H1 (cell line): Measurements from ENCODE around the gene PRADC1. TPM values are rescaled to one million over a fixed set of nuclear protein-coding genes. Genes with fewer than 3 reads are reported as not detected.

ENCODE experiments used
- CTCF ChIA-PET: fragments of 300-600 bp; sonication (Branson Sonifier 250); formaldehyde crosslinking; loops from one replicate; lab custom pipeline; 2021; ENCODE audit not compliant: partially characterized antibody; lab: Charles Lee
- POLR2A ChIA-PET: fragments of 300-600 bp; sonication (Branson Sonifier 250); formaldehyde crosslinking; loops from one replicate; lab custom pipeline; 2021; ENCODE audit warnings: inconsistent platforms; ENCODE audit not compliant: partially characterized antibody; lab: Charles Lee
- DNase-seq, 2 experiments: peaks; one replicate each; pipeline versions ENCODE4 v3.0.0 to v3.0.0-alpha.2; 2010 to 2022; ENCODE audit warnings: low spot score in 2 of 2, low read depth in 1 of 2, mixed read lengths in 1 of 2
- FAIRE-seq: peaks from 2 replicates; lab custom pipeline; 2011; peaks lifted over from hg19 to GRCh38; lab: Jason Lieb, UNC
- H2AFZ ChIP-seq: 2 replicates; pipeline ENCODE4 v1.8.1; 2012; ENCODE audit warnings: low read length, inconsistent platforms
- H2AK5ac ChIP-seq: 2 replicates; pipeline ENCODE4 v1.6.1; 2013; ENCODE audit warnings: low read depth, low read length
- H2BK120ac ChIP-seq: replicated peaks from 2 replicates; pipeline ENCODE3; 2013; ENCODE audit warnings: low read depth, low read length, inconsistent platforms
- H2BK12ac ChIP-seq: 2 replicates; pipeline ENCODE4 v1.6.1; 2013; ENCODE audit warnings: low read depth, low read length
- H2BK15ac ChIP-seq: 2 replicates; pipeline ENCODE4 v1.6.1; 2013; ENCODE audit warnings: low read length
- H2BK20ac ChIP-seq: 2 replicates; pipeline ENCODE4 v1.6.1; 2013; ENCODE audit warnings: low read length
- H2BK5ac ChIP-seq: 2 replicates; pipeline ENCODE4 v1.6.1; 2013; ENCODE audit warnings: low read depth, low read length
- H3K14ac ChIP-seq: 2 replicates; pipeline ENCODE4 v1.6.1; 2013; ENCODE audit warnings: inconsistent platforms; ENCODE audit not compliant: insufficient read length
- H3K18ac ChIP-seq: 2 replicates; pipeline ENCODE4 v1.6.1; 2013; ENCODE audit warnings: low read length; ENCODE audit errors: extremely low read depth
- H3K23ac ChIP-seq: 2 replicates; pipeline ENCODE4 v1.6.1; 2013; ENCODE audit warnings: inconsistent platforms; ENCODE audit not compliant: insufficient read length
- H3K23me2 ChIP-seq: 2 replicates; pipeline ENCODE4 v1.6.1; 2013; ENCODE audit warnings: low read depth, low read length
- H3K27ac ChIP-seq: 2 replicates; pipeline ENCODE4 v1.6.1; 2011; ENCODE audit warnings: low read depth, low read length, inconsistent platforms
- H3K27me3 ChIP-seq, 4 experiments: replicated peaks in 1 of 4; 1 replicate in 1 of 4; 2 replicates in 3 of 4; pipeline versions ENCODE4 v1.6.1 to v1.8.1; 2011 to 2013; ENCODE audit warnings: low read length in 3 of 4, mild to moderate bottlenecking in 3 of 4, inconsistent platforms in 2 of 4, mixed read lengths in 2 of 4, moderate library complexity in 1 of 4; ENCODE audit not compliant: control insufficient read depth in 3 of 4, insufficient read depth in 3 of 4; ENCODE audit errors: extremely low read depth in 1 of 4
- H3K36me3 ChIP-seq, 4 experiments: 2 replicates each; pipeline versions ENCODE4 v1.6.1 to v1.8.1; 2011 to 2013; ENCODE audit warnings: mild to moderate bottlenecking in 4 of 4, low read length in 3 of 4, moderate library complexity in 2 of 4, control low read depth in 1 of 4, inconsistent platforms in 1 of 4; ENCODE audit not compliant: insufficient read depth in 4 of 4, control insufficient read depth in 2 of 4
- H3K4ac ChIP-seq: replicated peaks from 2 replicates; pipeline ENCODE3; 2013; ENCODE audit warnings: low read length, low read depth, mixed read lengths, inconsistent platforms; ENCODE audit not compliant: insufficient read length
- H3K4me1 ChIP-seq, 4 experiments: replicated peaks in 1 of 4; 1 replicate in 1 of 4; 2 replicates in 3 of 4; pipeline versions ENCODE4 v1.6.1 to v1.8.1; 2011 to 2013; ENCODE audit warnings: low read length in 3 of 4, inconsistent platforms in 2 of 4, mixed read lengths in 1 of 4; ENCODE audit not compliant: insufficient read depth in 4 of 4, control insufficient read depth in 3 of 4
- H3K4me2 ChIP-seq, 2 experiments: 2 replicates each; pipeline versions ENCODE4 v1.6.1 to v1.8.1; 2011 to 2013; ENCODE audit warnings: low read depth in 2 of 2, low read length in 2 of 2, control low read depth in 1 of 2, inconsistent platforms in 1 of 2, mild to moderate bottlenecking in 1 of 2; ENCODE audit not compliant: insufficient read depth in 1 of 2
- H3K4me3 ChIP-seq, 4 experiments: fragments of 200-600, 300-600 bp in 1 of 4; sonication (generic), shearing (Covaris generic), sonication (Bioruptor Twin) in 1 of 4; 2 replicates each; pipeline versions ENCODE4 v1.5.1 to v1.8.1; 2011 to 2016; ENCODE audit warnings: low read length in 4 of 4, low read depth in 3 of 4, control low read depth in 2 of 4, inconsistent platforms in 2 of 4, mild to moderate bottlenecking in 2 of 4, mixed read lengths in 1 of 4, moderate library complexity in 1 of 4; ENCODE audit not compliant: insufficient read depth in 2 of 4; ENCODE audit errors: extremely low read depth in 1 of 4
- H3K56ac ChIP-seq: replicated peaks from 2 replicates; pipeline ENCODE3; 2013; ENCODE audit warnings: low read depth, mild to moderate bottlenecking, mixed read lengths, low read length, inconsistent platforms; ENCODE audit not compliant: insufficient read length
- H3K79me1 ChIP-seq: 2 replicates; pipeline ENCODE4 v1.6.1; 2013; ENCODE audit warnings: low read depth, low read length, control low read depth
- H3K79me2 ChIP-seq, 2 experiments: 2 replicates each; pipeline versions ENCODE4 v1.6.1 to v1.8.1; 2012 to 2013; ENCODE audit warnings: low read length in 2 of 2, mild to moderate bottlenecking in 2 of 2, inconsistent platforms in 1 of 2; ENCODE audit not compliant: insufficient read depth in 2 of 2, control insufficient read depth in 1 of 2
- H3K9ac ChIP-seq, 4 experiments: replicated peaks in 1 of 4; 1 replicate in 1 of 4; 2 replicates in 3 of 4; pipeline versions ENCODE4 v1.6.1 to v1.8.1; 2011 to 2013; ENCODE audit warnings: low read depth in 3 of 4, low read length in 3 of 4, control low read depth in 2 of 4, mild to moderate bottlenecking in 2 of 4, moderate library complexity in 2 of 4, inconsistent platforms in 1 of 4; ENCODE audit errors: extremely low read depth in 1 of 4
- H3K9me3 ChIP-seq, 2 experiments: 2 replicates each; pipeline versions ENCODE4 v1.6.1 to v1.8.1; 2012 to 2013; ENCODE audit warnings: mild to moderate bottlenecking in 2 of 2, moderate library complexity in 2 of 2, control low read depth in 1 of 2, inconsistent platforms in 1 of 2, low read depth in 1 of 2, low read length in 1 of 2, mixed read lengths in 1 of 2; ENCODE audit not compliant: insufficient read depth in 2 of 2
- H4K20me1 ChIP-seq, 2 experiments: replicated peaks in 1 of 2; 2 replicates each; pipeline versions ENCODE3 to v1.8.1; 2011 to 2013; ENCODE audit warnings: inconsistent platforms in 2 of 2, low read length in 2 of 2, mild to moderate bottlenecking in 1 of 2; ENCODE audit not compliant: insufficient read depth in 2 of 2, control insufficient read depth in 1 of 2
- H4K5ac ChIP-seq: 2 replicates; pipeline ENCODE4 v1.6.1; 2013; ENCODE audit warnings: low read length, low read depth, mixed read lengths, inconsistent platforms; ENCODE audit not compliant: insufficient read length
- H4K8ac ChIP-seq: 2 replicates; pipeline ENCODE4 v1.8.0; 2013; ENCODE audit warnings: mild to moderate bottlenecking, moderate library complexity, low read length, inconsistent platforms; ENCODE audit not compliant: insufficient read depth; ENCODE audit errors: extremely low read depth
- H4K91ac ChIP-seq: replicated peaks from 2 replicates; pipeline ENCODE3; 2013; ENCODE audit warnings: low read length, mixed read lengths, inconsistent platforms; ENCODE audit not compliant: insufficient read length
- HDAC2 ChIP-seq, 2 experiments: fragments of 300-600 bp in 1 of 2; sonication (generic) in 1 of 2; IDR thresholded peaks; 2 replicates each; pipeline ENCODE4 v1.6.1; 2011 to 2012; ENCODE audit warnings: low read depth in 2 of 2, low read length in 2 of 2, mild to moderate bottlenecking in 2 of 2, moderate library complexity in 2 of 2, borderline replicate concordance in 1 of 2, inconsistent platforms in 1 of 2
- SAP30 ChIP-seq: fragments of 300-600 bp; sonication (generic); IDR thresholded peaks from 2 replicates; pipeline ENCODE4 v1.7.1; 2012; ENCODE audit warnings: low read length, moderate library complexity, mild to moderate bottlenecking, inconsistent platforms; ENCODE audit not compliant: insufficient read depth, insufficient replicate concordance
- SP1 ChIP-seq: IDR thresholded peaks from 2 replicates; pipeline ENCODE4 v1.6.1; 2011; ENCODE audit warnings: low read depth, low read length
- SP2 ChIP-seq: IDR thresholded peaks from 2 replicates; pipeline ENCODE4 v1.6.1; 2012; ENCODE audit warnings: mild to moderate bottlenecking, low read length, inconsistent platforms
- WGBS, 2 experiments: shearing (Covaris generic) in 1 of 2; methylation state at CpG; one replicate each; pipeline versions ENCODE4 v1.1.6 to v1.1.7; 2013 to 2015; ENCODE audit warnings: low lambda C conversion rate in 2 of 2, mixed read lengths in 2 of 2, inconsistent platforms in 1 of 2, low coverage in 1 of 2, missing lambda C conversion rate in 1 of 2; ENCODE audit not compliant: insufficient replicate concordance in 2 of 2, insufficient coverage in 1 of 2, insufficient read length in 1 of 2; ENCODE audit errors: extremely low coverage in 1 of 2, missing lambda C conversion rate in 1 of 2; 5-methylcytosine and 5-hydroxymethylcytosine counted together
- long read RNA-seq, 2 experiments: library from RNA in 1 of 2; library from capped mRNA in 1 of 2; stranded (forward); transcript quantifications; one replicate each; pipeline ENCODE4 v2.0.0, GENCODE V29; 2021; ENCODE audit warnings: inconsistent platforms in 1 of 2
- polyA minus RNA-seq, 3 experiments: library from RNA; depleted of rRNA, polyadenylated mRNA; stranded (reverse); fragments of >200 nt; gene quantifications; 1 replicate in 2 of 3; 2 replicates in 1 of 3; pipeline ENCODE4 v1.2.3, GENCODE V29; 2011
- polyA plus RNA-seq, 7 experiments: library from polyadenylated mRNA; depleted of rRNA in 3 of 7; stranded (reverse) in 5 of 7; unstranded in 2 of 7; fragments of >200 nt in 5 of 7; fragments of 200-250 nt in 2 of 7; gene quantifications; 1 replicate in 5 of 7; 2 replicates in 1 of 7; 4 replicates in 1 of 7; pipeline versions ENCODE4 v1.2.1 to v1.2.3, GENCODE V29; 2011 to 2013; ENCODE audit warnings: missing spikeins in 2 of 7, mixed read lengths in 2 of 7
- total RNA-seq: library from RNA; stranded (reverse); fragmentation: NEBNext Ultra II Directional; extraction: Animal tissue kit (Norgen Biotek cat#: 25700); gene quantifications from 2 replicates; pipeline ENCODE4 v1.2.1, GENCODE V29; 2021
- TF ChIP-seq, protein P1 (sequence below): IDR thresholded peaks from 2 replicates; pipeline ENCODE4 v1.6.1; 2012; ENCODE audit warnings: low read length, inconsistent platforms

Gene PRADC1
- 7.5 and 8.9 TPM in 2 replicates for total RNA-seq
- 13.1 and 13.3 TPM in 2 replicates for polyA plus RNA-seq (2011; rRNA removed)
- 9.1 TPM for polyA plus RNA-seq (2011; cell fraction: cytosol; rRNA removed)
- 10.3 TPM for polyA plus RNA-seq (2011; cell fraction: nucleus; rRNA removed)
- polyA plus RNA-seq (2012, experiment 1 of 2): 6.0 to 10.3 TPM (median 8.5 TPM) in 4 replicates
- 11.7 TPM for polyA plus RNA-seq (2012, experiment 2 of 2)
- polyA plus RNA-seq (2013, experiment 1 of 2): 9.0 TPM
- 11.5 TPM for polyA plus RNA-seq (2013, experiment 2 of 2)
- polyA minus RNA-seq (2011; rRNA and poly(A)+ RNA removed): 5.9 TPM in 2 replicates
- 4.0 TPM for polyA minus RNA-seq (2011; cell fraction: cytosol; rRNA and poly(A)+ RNA removed)
- 3.7 TPM for polyA minus RNA-seq (2011; cell fraction: nucleus; rRNA and poly(A)+ RNA removed)
- long read RNA-seq, experiment 1, transcript PRADC1-201 (5 exons, 1,083 nt): major isoform, 7 of 7 reads
- long read RNA-seq, experiment 1, partial matches to known transcripts: 0 of 7 reads
- long read RNA-seq, experiment 1, other reads (novel, unspliced or antisense): 0 of 7 reads
- long read RNA-seq, experiment 2, partial matches to known transcripts: 3 of 5 reads
- long read RNA-seq, experiment 2, other reads (novel, unspliced or antisense): 1 of 5 reads

DNA sequence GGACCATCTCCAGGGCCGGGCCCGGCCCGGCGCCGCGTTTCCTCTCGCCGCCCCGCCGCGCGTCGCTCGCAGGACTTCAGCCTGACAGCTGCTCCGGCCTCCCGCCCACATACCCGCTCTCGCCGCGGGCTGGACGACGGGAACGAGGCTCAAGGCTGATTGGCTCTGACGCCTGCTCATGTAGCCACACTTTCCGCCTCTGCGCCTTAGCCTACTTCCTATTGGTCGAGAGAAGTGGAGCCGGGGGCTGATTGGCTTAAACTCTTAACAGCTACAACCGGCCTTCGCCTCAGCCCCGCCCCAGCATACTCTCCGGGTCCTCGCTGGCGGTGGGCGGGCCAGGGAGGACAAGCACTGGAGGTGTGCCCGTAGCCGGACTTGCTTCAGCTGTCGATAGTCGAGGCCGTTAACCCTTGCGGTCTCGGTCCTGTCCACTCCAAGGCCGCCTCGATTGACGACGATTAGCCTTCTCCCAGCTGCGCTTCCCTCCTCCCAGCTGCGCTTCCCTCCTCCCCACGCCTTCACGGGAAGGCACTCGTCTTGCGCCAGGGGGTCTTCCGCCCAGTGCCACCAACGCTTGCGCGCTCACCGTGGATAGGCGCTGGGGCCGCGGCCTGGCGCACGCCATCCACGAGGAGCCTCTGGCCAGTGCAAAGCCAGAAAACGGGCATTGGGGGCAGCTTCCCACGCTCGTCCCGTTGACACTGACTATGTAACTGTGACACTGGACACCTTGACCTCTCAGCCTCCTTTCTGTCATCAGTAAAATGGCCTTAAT, at the start of gene PRADC1:
TSS of gene PRADC1 (minus strand) at position 86 of the 778 bp plus-strand sequence. CDS start at position 7, 79 bp downstream.
- H3K27ac ChIP-seq: peak within 1 kb of the TSS; percentile 30; the same call in 1 of the 2 replicates
- no peak within 1 kb of the TSS for H3K14ac ChIP-seq
- POLR2A ChIA-PET: interaction anchor here (0.5 to 8.8 kb wide), 23 partner anchors 12 to 1473 kb away, joined by 3 to 113 read pairs (median 6); partner anchors contain the start of genes EGR4, FBXO41, NOTO and RAB11FIP5
- CTCF ChIA-PET: interaction anchor here (0.5 to 10.2 kb wide), 9 partner anchors 11 to 147 kb away, joined by 3 to 51 read pairs (median 4); partner anchors contain the start of gene SMYD5
- peak within 1 kb of the TSS; percentile 82 to 93 (median 88) for H3K4me3 ChIP-seq
- H3K27me3 ChIP-seq: no peaks in the 10 kb centered on the region; a peak in 2 of 7 replicates
- peaks cover 21% of the 10 kb centered on the region for H3K23me2 ChIP-seq
- peak within 1 kb of the TSS; percentile 82; the same call in 1 of the 2 replicates for H2AFZ ChIP-seq
- DNase-seq (peak; percentile 94 to 98), FAIRE-seq (no peak)
- H2BK20ac ChIP-seq: no peak within 1 kb of the TSS
- H3K23ac ChIP-seq: no peak within 1 kb of the TSS
- no peak within 1 kb of the TSS for H2BK12ac ChIP-seq
- no peak within 1 kb of the TSS for H2AK5ac ChIP-seq
- H2BK120ac ChIP-seq: no peak within 1 kb of the TSS
- H4K8ac ChIP-seq: peak within 1 kb of the TSS; percentile 86; the same call in 1 of the 2 replicates
- peaks cover 10 to 16% (median 13%) of the 10 kb centered on the region in 4 experiments; a peak in 6 of 7 replicates for H3K4me1 ChIP-seq
- no peak within 1 kb of the TSS for H4K5ac ChIP-seq
- 3% methylated on average over 65 of the region's 67 CpGs; no CpG with 5 or more reads in 1 of the 2 experiments for WGBS, 2 experiments
- no peak within 1 kb of the TSS for H3K4ac ChIP-seq
- H2BK15ac ChIP-seq: no peak within 1 kb of the TSS; the same call in 1 of the 2 replicates
- H3K9ac ChIP-seq: peak within 1 kb of the TSS; percentile 15 to 85 (median 44)
- peaks cover 9 to 20% of the 10 kb centered on the region in 2 experiments for H4K20me1 ChIP-seq
- H3K18ac ChIP-seq: no peak within 1 kb of the TSS
- H3K36me3 ChIP-seq: peaks cover 0 to 2% (median 0%) of the 10 kb centered on the region in 4 experiments; a peak in 2 of 8 replicates
- H3K9me3 ChIP-seq: no peaks in the 10 kb centered on the region
- no peak within 1 kb of the TSS for H3K56ac ChIP-seq
- H3K79me2 ChIP-seq: peaks cover 38 to 42% of the 10 kb centered on the region in 2 experiments
- peak within 1 kb of the TSS; percentile 94 to 99 for H3K4me2 ChIP-seq
- peaks cover 8% of the 10 kb centered on the region for H3K79me1 ChIP-seq
- H2BK5ac ChIP-seq: peak within 1 kb of the TSS; percentile 1; the same call in 1 of the 2 replicates
- H4K91ac ChIP-seq: peak within 1 kb of the TSS; percentile 0
- TF ChIP-seq SAP30: peak; percentile 86
- TF ChIP-seq, protein P1, sequence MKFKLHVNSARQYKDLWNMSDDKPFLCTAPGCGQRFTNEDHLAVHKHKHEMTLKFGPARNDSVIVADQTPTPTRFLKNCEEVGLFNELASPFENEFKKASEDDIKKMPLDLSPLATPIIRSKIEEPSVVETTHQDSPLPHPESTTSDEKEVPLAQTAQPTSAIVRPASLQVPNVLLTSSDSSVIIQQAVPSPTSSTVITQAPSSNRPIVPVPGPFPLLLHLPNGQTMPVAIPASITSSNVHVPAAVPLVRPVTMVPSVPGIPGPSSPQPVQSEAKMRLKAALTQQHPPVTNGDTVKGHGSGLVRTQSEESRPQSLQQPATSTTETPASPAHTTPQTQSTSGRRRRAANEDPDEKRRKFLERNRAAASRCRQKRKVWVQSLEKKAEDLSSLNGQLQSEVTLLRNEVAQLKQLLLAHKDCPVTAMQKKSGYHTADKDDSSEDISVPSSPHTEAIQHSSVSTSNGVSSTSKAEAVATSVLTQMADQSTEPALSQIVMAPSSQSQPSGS: no peak
- peak; percentile 99 for TF ChIP-seq SP1
- peak; percentile 88 for TF ChIP-seq SP2
- TF ChIP-seq HDAC2 (IDR thresholded peaks at IDR 0.05; ENCODE audit: borderline replicate concordance in 1 of 2, low read depth in 2 of 2, low read length in 2 of 2): peak in 1 of 2 experiments; percentile 93; a peak in 2 of 4 replicates
